HG03097 (cell line): Measurements from ENCODE around the gene PSMG3.

Experiments used
- ATAC-seq: cut with Tn5 transposase; IDR thresholded peaks from one replicate; pipeline ENCODE4 v1.9.1; 2021; ENCODE audit not compliant: unreplicated experiment, low FRiP score

PSMG3 gene

GRCh38 chr7:1580422-1581030 lies 10.7 kb upstream of the PSMG3 start:
- no peak for ATAC-seq

GRCh38 chr7:1579481-1580421 lies 9.9 kb upstream of the PSMG3 start:
- no peak for ATAC-seq

- ATAC-seq: no peak
These were observed 8.7 kb upstream of the PSMG3 start for GRCh38 chr7:1578513-1578912.

GRCh38 chr7:1576521-1577253 lies 6.9 kb upstream of the PSMG3 start:
- no peak for ATAC-seq

- no peak for ATAC-seq
These were observed 6.0 kb upstream of the PSMG3 start for GRCh38 chr7:1575809-1576208.

GRCh38 chr7:1572111-1572822 lies 2.4 kb upstream of the PSMG3 start:
- no peak for ATAC-seq

- ATAC-seq: peak; percentile 8
These were observed 396 bp downstream of the PSMG3 start for GRCh38 chr7:1569440-1569832.

- no peak for ATAC-seq
These were observed 816 bp downstream of the PSMG3 start for GRCh38 chr7:1569016-1569415.

GRCh38 chr7:1567896-1568510 lies 1.8 kb downstream of the PSMG3 start:
- ATAC-seq: no peak

GRCh38 chr7:1567049-1567771 lies 2.6 kb downstream of the PSMG3 start:
- ATAC-seq: no peak

GRCh38 chr7:1566687-1567048 lies 3.2 kb downstream of the PSMG3 start:
- no peak for ATAC-seq

- no peak for ATAC-seq
These were observed 5.2 kb downstream of the PSMG3 start for GRCh38 chr7:1564603-1565022.

- no peak for ATAC-seq
These were observed 5.7 kb downstream of the PSMG3 start for GRCh38 chr7:1563981-1564602.

- no peak for ATAC-seq
These were observed 7.2 kb downstream of the PSMG3 start for GRCh38 chr7:1562597-1563051.

GRCh38 chr7:1562116-1562515 lies 7.7 kb downstream of the PSMG3 start:
- ATAC-seq: no peak

- no peak for ATAC-seq
These were observed 8.5 kb downstream of the PSMG3 start for GRCh38 chr7:1561036-1561940.

- no peak for ATAC-seq
These were observed 9.2 kb downstream of the PSMG3 start for GRCh38 chr7:1560620-1561031.
